PC-3 (cell line): ENCODE results near the gene SAP30L. TPM values are rescaled to one million over a fixed set of nuclear protein-coding genes. Genes with fewer than 3 reads are reported as not detected.

ENCODE experiments used
- ATAC-seq: fragments of 200-7000 bp; cut with Tn5 transposase; 2 replicates; pipeline ENCODE4 v1.9.1; 2020; ENCODE audit warnings: mild to moderate bottlenecking, moderate library complexity
- BruUV-seq: library from RNA; stranded (reverse); fragments of 400-500 nt; replicated peaks from 2 replicates; lab custom pipeline; 2021; lab: Mats Ljungman, UMichigan
- CTCF ChIA-PET: fragments of 300-600 bp; sonication (Branson Sonifier 250); formaldehyde crosslinking; loops from one replicate; lab custom pipeline; 2022; ENCODE audit warnings: antibody characterized with exemption; lab: Charles Lee
- POLR2A ChIA-PET: fragments of 300-600 bp; sonication (Branson Sonifier 250); formaldehyde crosslinking; loops from one replicate; lab custom pipeline; 2022; ENCODE audit warnings: antibody characterized with exemption; ENCODE audit not compliant: unreplicated experiment; lab: Charles Lee
- DNase-seq: peaks from one replicate; pipeline ENCODE4 v3.0.0-alpha.2; 2015
- H2AFZ ChIP-seq: fragments of 300-600 bp; sonication (generic); 2 replicates; pipeline ENCODE4 v1.6.0; 2016; ENCODE audit warnings: antibody characterized with exemption, low read length
- H3F3A ChIP-seq: fragments of 300-600 bp; sonication (generic); one replicate; pipeline ENCODE4 v1.6.0; 2017; ENCODE audit warnings: antibody characterized with exemption, low read length, control low read depth, mild to moderate bottlenecking; ENCODE audit not compliant: unreplicated experiment
- H3K27ac ChIP-seq: fragments of 300-600 bp; sonication (generic); 2 replicates; pipeline ENCODE4 v1.5.1; 2016; ENCODE audit warnings: mild to moderate bottlenecking, low read length
- H3K27me3 ChIP-seq: fragments of 300-600 bp; sonication (generic); 2 replicates; pipeline ENCODE4 v1.6.1; 2016; ENCODE audit warnings: low read length, mixed read lengths
- H3K36me3 ChIP-seq: fragments of 300-600 bp; sonication (generic); 2 replicates; pipeline ENCODE4 v1.6.1; 2016; ENCODE audit warnings: low read depth, mixed run types, low read length, mixed read lengths
- H3K4me1 ChIP-seq: fragments of 300-600 bp; sonication (generic); 2 replicates; pipeline ENCODE4 v1.5.1; 2016; ENCODE audit warnings: low read length; ENCODE audit not compliant: insufficient read depth
- H3K4me2 ChIP-seq: fragments of 300-600 bp; sonication (generic); 2 replicates; pipeline ENCODE4 v1.6.0; 2016; ENCODE audit warnings: low read length
- H3K4me3 ChIP-seq: fragments of 300-600 bp; sonication (generic); 2 replicates; pipeline ENCODE4 v1.5.1; 2016; ENCODE audit warnings: mild to moderate bottlenecking, low read length, mixed read lengths
- H3K79me2 ChIP-seq: fragments of 300-600 bp; sonication (generic); 2 replicates; pipeline ENCODE4 v1.6.1; 2017; ENCODE audit warnings: low read length, mixed read lengths
- H3K9ac ChIP-seq: fragments of 300-600 bp; sonication (generic); 2 replicates; pipeline ENCODE4 v1.6.0; 2016; ENCODE audit warnings: mild to moderate bottlenecking, low read length
- H3K9me2 ChIP-seq: fragments of 300-600 bp; sonication (generic); replicated peaks from 2 replicates; pipeline ENCODE4 v1.6.1; 2016; ENCODE audit warnings: mixed run types, low read length, mixed read lengths
- H3K9me3 ChIP-seq: fragments of 300-600 bp; sonication (generic); 2 replicates; pipeline ENCODE4 v1.6.1; 2016; ENCODE audit warnings: low read length, mixed read lengths
- H4K20me1 ChIP-seq: fragments of 300-600 bp; sonication (generic); 2 replicates; pipeline ENCODE4 v1.6.1; 2016; ENCODE audit warnings: low read length, mixed read lengths
- EZH2 ChIP-seq: fragments of 300-600 bp; sonication (generic); IDR thresholded peaks from one replicate; pipeline ENCODE4 v1.6.1; 2017; ENCODE audit warnings: antibody characterized with exemption, mild to moderate bottlenecking, low read length; ENCODE audit not compliant: unreplicated experiment
- EZH2phosphoT487 ChIP-seq: fragments of 300-600 bp; sonication (generic); IDR thresholded peaks from 2 replicates; pipeline ENCODE4 v1.6.1; 2018; ENCODE audit warnings: mild to moderate bottlenecking, antibody characterized with exemption, low read length, borderline replicate concordance
- intact Hi-C: fragments of 100-400 bp; cut with micrococcal nuclease; formaldehyde crosslinking; loops from 2 replicates; pipeline ENCODE4 v1.9.0; 2023
- total RNA-seq: library from RNA; depleted of rRNA; stranded (reverse); fragments of >200 nt; gene quantifications from 2 replicates; pipeline ENCODE4 v1.2.3, GENCODE V29; 2014
- TF ChIP-seq, protein P1 (sequence below): fragments of 300-600 bp; sonication (generic); conservative IDR thresholded peaks from 2 replicates; pipeline ENCODE4 v1.5.1; 2017; ENCODE audit warnings: antibody characterized with exemption, low read depth, mild to moderate bottlenecking, low read length

Gene SAP30L
- total RNA-seq, 1 experiment from 2014 or later = 36.0 TPM

DNA sequence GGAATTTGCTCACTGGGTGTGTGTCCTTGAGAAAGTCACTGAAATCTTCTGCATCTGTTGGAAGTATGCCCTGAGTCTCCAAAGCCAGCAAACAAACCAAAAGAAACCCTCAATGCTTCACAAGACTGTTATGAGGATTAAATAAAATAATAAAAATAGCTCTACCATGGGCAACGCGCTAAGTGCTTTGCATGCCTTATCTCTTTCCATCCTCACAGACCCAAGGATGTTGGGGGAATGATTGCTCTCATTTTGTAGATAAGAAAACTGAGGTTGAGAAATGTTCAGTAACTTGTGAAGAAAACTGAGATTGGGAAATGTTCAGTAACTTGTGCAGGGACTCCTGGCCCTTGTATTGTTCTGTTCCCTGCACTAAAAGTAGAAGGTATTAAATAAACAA lies 24.3 kb downstream of the SAP30L start:
- Histone ChIP-seq H3K9ac (no peak overlapping the region), H3F3A (no peaks in the 10 kb centered on the region), H3K9me3 (no peaks in the 10 kb centered on the region), H3K4me1 (no peaks in the 10 kb centered on the region), H3K4me3 (no peak overlapping the region), H3K27me3 (peaks cover 52% of the 10 kb centered on the region), H3K79me2 (no peaks in the 10 kb centered on the region), H3K27ac (no peak overlapping the region), H3K9me2 (no peaks in the 10 kb centered on the region), H3K36me3 (no peaks in the 10 kb centered on the region), H4K20me1 (no peaks in the 10 kb centered on the region), H3K4me2 (no peak overlapping the region), H2AFZ (no peak overlapping the region)
- BruUV-seq = no TSS peak
- ChIA-PET CTCF (no interaction called here), POLR2A (no interaction called here)
- intact Hi-C loops = no loop called here
- no peak for TF ChIP-seq EZH2phosphoT487
- TF ChIP-seq EZH2 = no peak
- TF ChIP-seq, protein P1, sequence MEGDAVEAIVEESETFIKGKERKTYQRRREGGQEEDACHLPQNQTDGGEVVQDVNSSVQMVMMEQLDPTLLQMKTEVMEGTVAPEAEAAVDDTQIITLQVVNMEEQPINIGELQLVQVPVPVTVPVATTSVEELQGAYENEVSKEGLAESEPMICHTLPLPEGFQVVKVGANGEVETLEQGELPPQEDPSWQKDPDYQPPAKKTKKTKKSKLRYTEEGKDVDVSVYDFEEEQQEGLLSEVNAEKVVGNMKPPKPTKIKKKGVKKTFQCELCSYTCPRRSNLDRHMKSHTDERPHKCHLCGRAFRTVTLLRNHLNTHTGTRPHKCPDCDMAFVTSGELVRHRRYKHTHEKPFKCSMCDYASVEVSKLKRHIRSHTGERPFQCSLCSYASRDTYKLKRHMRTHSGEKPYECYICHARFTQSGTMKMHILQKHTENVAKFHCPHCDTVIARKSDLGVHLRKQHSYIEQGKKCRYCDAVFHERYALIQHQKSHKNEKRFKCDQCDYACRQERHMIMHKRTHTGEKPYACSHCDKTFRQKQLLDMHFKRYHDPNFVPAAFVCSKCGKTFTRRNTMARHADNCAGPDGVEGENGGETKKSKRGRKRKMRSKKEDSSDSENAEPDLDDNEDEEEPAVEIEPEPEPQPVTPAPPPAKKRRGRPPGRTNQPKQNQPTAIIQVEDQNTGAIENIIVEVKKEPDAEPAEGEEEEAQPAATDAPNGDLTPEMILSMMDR = no peak
- ATAC-seq = no peak
- no peak for DNase-seq

DNA sequence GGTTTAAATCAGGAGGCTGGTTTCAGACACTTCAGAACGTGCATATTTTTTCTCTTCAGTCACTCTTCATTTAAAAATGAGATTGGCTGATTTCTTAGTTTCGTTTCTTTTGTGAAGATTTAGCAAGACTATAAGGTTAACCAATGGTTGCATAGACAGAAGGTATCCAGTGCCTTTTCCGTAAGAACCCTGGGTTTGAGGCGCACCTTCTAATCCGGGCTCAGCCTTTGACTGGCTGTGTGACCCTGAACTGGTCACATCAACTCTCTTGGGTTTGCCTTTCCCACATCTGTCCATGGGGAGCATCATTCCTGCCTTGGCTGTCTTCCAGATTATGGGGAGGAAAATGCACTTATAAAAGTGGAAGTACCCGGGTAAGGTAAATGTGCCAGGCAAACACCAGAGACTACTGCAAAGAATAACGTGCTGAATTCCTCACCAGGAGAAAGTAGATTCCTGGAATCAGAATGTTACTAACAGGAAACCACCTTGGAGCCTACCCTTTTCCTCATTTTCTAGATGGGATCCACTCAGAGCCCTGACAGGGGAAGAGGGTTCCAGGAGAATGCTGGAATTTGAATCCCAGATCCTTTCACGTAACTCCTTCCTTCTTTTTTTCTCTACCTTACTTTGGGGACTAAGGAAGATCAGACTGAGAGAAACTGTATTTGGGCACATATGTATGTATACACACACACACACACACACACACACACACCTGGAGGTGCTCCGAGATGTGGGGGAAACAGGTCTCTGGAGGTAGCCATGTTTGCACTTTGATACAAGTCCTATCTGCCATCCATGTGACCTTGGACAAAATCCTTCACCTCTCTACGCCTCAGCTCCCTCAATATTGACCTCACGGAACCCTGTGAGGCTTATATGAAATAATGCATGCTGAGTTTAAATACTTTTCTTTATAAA lies 25.4 kb downstream of the SAP30L start:
- Histone ChIP-seq H3K4me3 (no peak overlapping the region), H3K4me1 (no peaks in the 10 kb centered on the region), H3K4me2 (peak overlapping the region; percentile 39; the same call in 1 of the 2 replicates), H3K27me3 (peaks cover 62% of the 10 kb centered on the region), H3K36me3 (no peaks in the 10 kb centered on the region), H3K79me2 (no peaks in the 10 kb centered on the region), H3K9me2 (no peaks in the 10 kb centered on the region), H3K9ac (no peak overlapping the region), H3F3A (no peaks in the 10 kb centered on the region), H3K27ac (no peak overlapping the region), H2AFZ (no peak overlapping the region), H3K9me3 (no peaks in the 10 kb centered on the region), H4K20me1 (no peaks in the 10 kb centered on the region)
- no peak for TF ChIP-seq EZH2
- TF ChIP-seq EZH2phosphoT487 = no peak
- TF ChIP-seq, protein P1 = no peak
- BruUV-seq = no TSS peak
- ATAC-seq (no peak), DNase-seq (peak; percentile 6)
- intact Hi-C loops = no loop called here
- CTCF ChIA-PET = no interaction called here
- POLR2A ChIA-PET = no interaction called here
